ENCODE measurements around the gene BHMT. TPM values are rescaled to one million over a fixed set of nuclear protein-coding genes. Genes with fewer than 3 reads are reported as not detected.

BHMT gene
- total RNA-seq, 1 donor from 2014 or later: not detected

- H3K4me3 ChIP-seq (ENCODE audit: low read depth, low read length): no peak overlapping the region
- FAIRE-seq (no peak), DNase-seq (ENCODE audit: low read depth) (no peak)
- peaks cover 6% of the 10 kb centered on the region for H3K27me3 ChIP-seq (ENCODE audit: control insufficient read depth, insufficient read depth, low read length)
- TF ChIP-seq CTCF (IDR thresholded peaks at IDR 0.05; ENCODE audit: insufficient read depth, low read length, severe bottlenecking): no peak
- no peaks in the 10 kb centered on the region for H3K36me3 ChIP-seq (ENCODE audit: control insufficient read depth, insufficient read depth, low read length)
Observed at GRCh38 chr5:79108086-79108485, 3.5 kb upstream of the BHMT start.

- no peak for TF ChIP-seq CTCF (IDR thresholded peaks at IDR 0.05; ENCODE audit: insufficient read depth, low read length, severe bottlenecking)
- no peak overlapping the region for H3K4me3 ChIP-seq (ENCODE audit: low read depth, low read length)
- no peaks in the 10 kb centered on the region for H3K36me3 ChIP-seq (ENCODE audit: control insufficient read depth, insufficient read depth, low read length)
- no peak for DNase-seq (ENCODE audit: low read depth)
- H3K27me3 ChIP-seq (ENCODE audit: control insufficient read depth, insufficient read depth, low read length): peaks cover 6% of the 10 kb centered on the region
- no peak for FAIRE-seq
Observed at GRCh38 chr5:79108792-79109191, 2.8 kb upstream of the BHMT start.

GRCh38 chr5:79109527-79110492 is 1.8 kb upstream of the BHMT start:
- peaks cover 6% of the 10 kb centered on the region for H3K27me3 ChIP-seq (ENCODE audit: control insufficient read depth, insufficient read depth, low read length)
- no peaks in the 10 kb centered on the region for H3K36me3 ChIP-seq (ENCODE audit: control insufficient read depth, insufficient read depth, low read length)
- FAIRE-seq (no peak), DNase-seq (ENCODE audit: low read depth) (no peak)
- H3K4me3 ChIP-seq (ENCODE audit: low read depth, low read length): no peak overlapping the region
- peak; percentile 22 for TF ChIP-seq CTCF (IDR thresholded peaks at IDR 0.05; ENCODE audit: insufficient read depth, low read length, severe bottlenecking)

- DNase-seq (ENCODE audit: low read depth): no peak
- no peak overlapping the region for H3K4me3 ChIP-seq (ENCODE audit: low read depth, low read length)
- peaks cover 6% of the 10 kb centered on the region for H3K27me3 ChIP-seq (ENCODE audit: control insufficient read depth, insufficient read depth, low read length)
- no peaks in the 10 kb centered on the region for H3K36me3 ChIP-seq (ENCODE audit: control insufficient read depth, insufficient read depth, low read length)
- no peak for FAIRE-seq
- TF ChIP-seq CTCF (IDR thresholded peaks at IDR 0.05; ENCODE audit: insufficient read depth, low read length, severe bottlenecking): no peak
Observed at GRCh38 chr5:79111960-79112702, 522 bp downstream of the BHMT start.

GRCh38 chr5:79112703-79113058 is 1.1 kb downstream of the BHMT start:
- Histone ChIP-seq H3K36me3 (ENCODE audit: control insufficient read depth, insufficient read depth, low read length) (no peaks in the 10 kb centered on the region), H3K4me3 (ENCODE audit: low read depth, low read length) (no peak overlapping the region), H3K27me3 (ENCODE audit: control insufficient read depth, insufficient read depth, low read length) (peaks cover 6% of the 10 kb centered on the region)
- TF ChIP-seq CTCF (IDR thresholded peaks at IDR 0.05; ENCODE audit: insufficient read depth, low read length, severe bottlenecking): no peak
- DNase-seq (ENCODE audit: low read depth) (no peak), FAIRE-seq (no peak)

Measured in bronchial epithelial cell (primary cell).